Measurements from ENCODE around the gene SAP30.
A peak's percentile ranks its signal among the peaks of the same experiment; 100 is the strongest.

The SAP30 gene

DNA sequence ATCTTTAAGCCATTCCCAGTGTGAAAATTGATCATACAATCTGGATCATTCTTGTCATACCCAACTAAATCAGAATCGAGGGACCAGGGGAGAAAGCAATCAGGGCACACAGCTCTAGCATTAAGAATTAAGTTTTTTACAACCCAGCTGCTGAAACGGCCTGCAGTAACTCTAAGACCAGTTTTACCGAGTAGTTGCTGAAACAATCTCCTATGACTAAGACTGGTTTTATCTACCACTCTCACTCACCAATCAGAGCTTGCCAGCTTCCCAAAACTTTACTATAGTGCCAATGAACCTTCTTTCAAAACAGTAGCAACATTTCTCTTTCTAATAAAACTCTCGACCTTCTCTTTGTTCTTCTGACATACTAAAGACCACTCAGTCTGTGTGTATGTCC, 2.8 kb upstream of the SAP30 start:
- DNase-seq: no peak

DNA sequence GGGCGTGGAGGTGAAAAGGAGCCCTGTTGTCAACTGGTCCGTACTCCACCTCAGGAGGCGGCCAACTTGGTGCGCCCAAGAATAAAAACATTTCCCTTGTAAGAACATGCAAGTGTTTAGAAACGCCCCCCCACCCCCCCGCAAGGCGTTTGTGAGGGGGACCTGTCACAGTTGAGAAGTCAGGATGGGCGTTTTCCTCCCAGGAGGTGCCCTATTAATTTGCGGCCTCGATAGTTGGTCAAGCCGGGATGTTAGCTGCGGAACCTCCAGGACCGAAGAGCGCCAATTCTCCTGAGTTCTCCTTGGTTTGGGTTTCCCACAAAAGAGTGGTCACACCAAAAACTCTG, 651 bp upstream of the SAP30 start:
- DNase-seq: peak; percentile 60

DNA sequence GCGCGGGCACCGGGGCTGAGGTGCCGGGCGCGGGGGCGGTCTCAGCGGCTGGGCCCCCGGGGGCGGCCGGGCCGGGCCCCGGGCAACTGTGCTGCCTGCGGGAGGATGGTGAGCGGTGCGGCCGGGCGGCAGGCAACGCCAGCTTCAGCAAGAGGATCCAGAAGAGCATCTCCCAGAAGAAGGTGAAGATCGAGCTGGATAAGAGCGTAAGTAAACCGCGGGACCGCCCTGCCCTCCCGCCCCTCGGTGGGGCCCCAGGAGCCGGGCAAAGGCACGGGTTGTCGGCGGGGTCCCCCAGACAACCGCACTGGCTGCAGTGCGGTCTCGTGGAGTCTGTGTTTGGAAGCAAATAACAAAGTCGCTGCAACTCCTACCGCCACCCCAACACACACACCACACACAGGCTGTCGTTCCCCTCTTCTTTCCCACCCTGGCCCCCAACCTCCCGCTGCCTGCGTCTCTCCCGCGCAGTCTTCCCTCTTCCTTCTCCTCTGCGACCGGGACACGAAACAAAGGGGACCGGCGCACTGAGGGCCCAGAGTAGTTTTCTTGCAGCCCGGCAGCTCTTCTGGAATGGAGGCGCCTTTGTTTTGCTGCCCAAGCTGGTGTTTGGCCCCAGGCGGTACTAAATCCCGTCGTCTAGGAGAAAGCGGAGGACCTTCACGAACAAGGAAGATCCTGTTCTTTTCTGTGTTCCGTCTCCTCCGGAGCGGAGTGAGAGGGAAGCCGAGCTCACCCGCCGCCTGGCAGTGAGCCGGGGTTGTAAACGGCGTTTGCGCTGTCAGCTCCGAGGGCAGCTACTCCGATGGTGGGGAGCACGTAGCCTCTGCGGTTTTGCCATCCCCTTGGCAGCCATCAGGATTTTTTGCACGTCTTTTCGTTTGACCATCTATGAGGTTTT, 788 bp downstream of the SAP30 start:
- DNase-seq: peak; percentile 34

GRCh38 chr4:173374588-173374987, 3.8 kb downstream of the SAP30 start:
- DNase-seq: no peak

- DNase-seq: no peak
Measured at GRCh38 chr4:173379929-173380328, 9.2 kb downstream of the SAP30 start.

DNA sequence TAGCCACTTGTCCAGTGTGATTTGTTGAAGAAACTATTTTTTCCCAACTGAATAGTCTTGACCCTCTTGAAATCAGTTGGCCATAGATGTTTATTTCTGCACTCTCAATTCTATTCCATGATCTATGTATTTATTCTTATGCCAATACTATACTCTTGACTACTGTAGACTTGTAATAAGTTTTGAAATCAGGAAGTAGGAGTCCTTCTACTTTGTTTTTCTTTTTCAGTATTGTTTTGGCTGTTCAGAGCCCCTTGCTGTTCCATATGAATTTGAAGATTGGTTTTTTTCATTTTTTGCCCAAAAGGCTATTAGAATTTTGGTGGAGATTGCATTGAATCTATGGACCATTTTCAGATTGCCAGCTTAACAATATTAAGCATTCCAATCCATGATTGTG, 10.2 kb downstream of the SAP30 start:
- DNase-seq: no peak

GRCh38 chr4:173381610-173382009, 10.9 kb downstream of the SAP30 start:
- DNase-seq: no peak

GRCh38 chr4:173382349-173382748, 11.6 kb downstream of the SAP30 start:
- DNase-seq: no peak

GRCh38 chr4:173386751-173387150, 16.0 kb downstream of the SAP30 start:
- no peak for DNase-seq

- DNase-seq: no peak
Measured at GRCh38 chr4:173391701-173392100, 20.9 kb downstream of the SAP30 start.

DNA sequence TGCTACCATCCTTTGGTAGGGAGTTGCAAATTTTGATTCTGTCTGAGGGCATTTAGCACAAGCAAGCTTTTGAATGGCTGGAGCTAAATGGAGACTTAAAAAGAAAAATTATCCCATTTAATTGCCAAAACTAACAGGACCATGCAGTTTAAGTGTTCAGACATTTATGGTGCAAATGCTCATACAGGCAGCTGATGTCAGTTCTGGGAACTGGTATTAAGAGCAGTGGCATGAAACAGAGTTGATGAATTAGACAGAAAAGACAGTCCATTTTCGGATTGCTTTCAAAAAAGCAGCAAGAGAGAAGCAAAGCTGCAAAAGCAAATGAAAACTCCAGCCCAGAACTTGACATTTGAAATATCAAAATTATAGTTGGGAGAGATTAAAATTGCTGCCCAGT, 26.9 kb downstream of the SAP30 start:
- no peak for DNase-seq

GRCh38 chr4:173398220-173398619, 27.5 kb downstream of the SAP30 start:
- DNase-seq: no peak

DNA sequence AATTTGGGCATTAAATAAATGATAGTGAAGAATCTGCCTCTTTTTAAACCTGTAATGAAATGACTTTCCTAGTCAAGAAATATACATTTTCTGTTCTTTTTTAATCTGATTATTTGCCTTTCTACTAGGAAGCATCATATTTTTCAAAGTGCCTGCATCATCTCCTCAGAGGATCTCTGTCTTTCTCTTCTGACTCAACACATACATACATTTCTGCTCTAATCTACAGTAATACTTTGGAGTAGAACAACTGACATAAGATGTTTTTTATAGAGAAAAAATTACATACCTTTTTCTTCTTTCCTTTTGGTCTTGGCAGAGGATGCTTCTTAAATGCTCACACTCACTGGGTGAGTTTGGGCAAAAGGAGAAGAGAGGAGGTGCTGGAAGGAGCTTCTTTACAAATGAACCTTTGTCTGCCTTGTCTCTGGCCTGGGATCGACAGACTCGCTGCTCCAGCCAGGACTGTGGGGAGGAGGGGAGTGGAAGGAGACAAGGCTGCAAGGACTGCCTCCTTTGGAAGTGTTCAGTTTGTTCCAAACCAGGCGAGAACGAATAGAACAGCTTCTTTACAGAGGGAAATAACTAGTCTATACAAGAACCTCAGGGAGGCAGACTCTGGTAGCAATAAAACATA, 28.1 kb downstream of the SAP30 start, which contains the start of gene SCRG1:
Gene SCRG1, minus strand, starts transcription at position 338 of the 637 bp plus-strand sequence. CDS start 7,702 bp downstream, outside the sequence.
- DNase-seq: no peak

DNA sequence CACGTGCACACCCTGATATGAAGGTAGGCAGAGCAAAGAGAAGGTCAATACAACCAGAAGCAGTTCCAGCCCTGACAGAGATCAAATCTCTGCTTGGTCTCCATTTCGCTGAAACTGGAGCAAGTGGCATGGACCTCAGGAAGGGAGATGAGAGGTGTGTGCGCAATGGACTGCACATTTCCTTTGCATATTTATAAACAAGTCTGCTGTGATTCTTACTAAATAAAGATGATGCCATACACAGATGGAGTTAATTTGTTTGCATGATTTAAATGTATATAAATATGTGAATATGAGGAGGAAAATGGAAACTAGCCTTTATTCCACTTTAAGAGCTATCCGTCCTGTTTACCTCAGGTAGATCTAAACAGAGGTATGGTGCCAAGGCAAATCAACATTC, 30.3 kb downstream of the SAP30 start:
- no peak for DNase-seq

GRCh38 chr4:173403051-173403450, 32.3 kb downstream of the SAP30 start:
- no peak for DNase-seq

DNA sequence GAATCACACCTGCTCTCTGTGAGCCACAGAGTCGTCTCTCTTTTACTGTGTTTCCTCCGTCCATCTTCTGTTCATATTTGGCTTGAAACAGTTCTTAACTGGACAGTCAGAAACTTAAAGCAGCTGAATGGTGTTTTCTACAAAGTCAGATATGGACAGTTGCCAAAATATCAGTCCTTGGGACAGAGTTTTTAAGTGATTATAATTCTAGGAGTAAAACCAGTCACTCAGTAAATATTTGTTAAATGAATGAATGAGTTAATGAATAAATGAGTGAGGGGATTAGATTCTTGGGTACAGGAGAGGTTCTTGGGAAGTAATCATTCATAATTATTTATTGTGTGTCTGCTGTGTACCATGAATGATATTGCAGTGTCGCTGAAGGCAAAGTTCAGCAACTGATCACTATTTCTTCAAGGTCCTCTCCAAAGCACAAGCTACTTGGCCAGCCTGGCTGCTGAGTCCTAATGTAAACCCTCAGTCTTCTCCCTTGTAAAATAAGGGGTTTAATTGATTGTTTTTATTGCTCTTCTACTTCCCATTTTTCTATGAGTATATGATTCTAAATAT, 33.6 kb downstream of the SAP30 start:
- no peak for DNase-seq

- DNase-seq: no peak
Measured at GRCh38 chr4:173405840-173406606, 35.3 kb downstream of the SAP30 start.

DNA sequence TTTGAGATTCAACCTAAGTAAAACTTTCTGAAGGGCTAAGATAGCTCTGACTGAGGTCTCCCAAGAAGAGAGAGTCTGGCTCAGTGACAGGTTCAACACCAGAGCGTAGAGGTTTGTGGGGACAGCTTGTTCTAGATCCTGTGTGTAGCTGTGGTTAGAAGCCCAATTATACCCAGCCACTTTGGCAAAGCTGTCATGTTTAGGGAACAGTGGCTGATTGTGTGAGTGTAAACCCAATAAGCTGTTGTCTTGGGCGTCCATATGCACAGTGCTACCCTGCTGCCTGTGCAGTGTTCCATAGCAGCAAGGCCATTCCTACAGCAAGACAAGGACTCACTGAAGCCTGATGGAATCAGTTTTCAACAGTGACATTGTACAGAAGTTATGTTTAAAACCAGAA, 39.3 kb downstream of the SAP30 start:
- no peak for DNase-seq

DNA sequence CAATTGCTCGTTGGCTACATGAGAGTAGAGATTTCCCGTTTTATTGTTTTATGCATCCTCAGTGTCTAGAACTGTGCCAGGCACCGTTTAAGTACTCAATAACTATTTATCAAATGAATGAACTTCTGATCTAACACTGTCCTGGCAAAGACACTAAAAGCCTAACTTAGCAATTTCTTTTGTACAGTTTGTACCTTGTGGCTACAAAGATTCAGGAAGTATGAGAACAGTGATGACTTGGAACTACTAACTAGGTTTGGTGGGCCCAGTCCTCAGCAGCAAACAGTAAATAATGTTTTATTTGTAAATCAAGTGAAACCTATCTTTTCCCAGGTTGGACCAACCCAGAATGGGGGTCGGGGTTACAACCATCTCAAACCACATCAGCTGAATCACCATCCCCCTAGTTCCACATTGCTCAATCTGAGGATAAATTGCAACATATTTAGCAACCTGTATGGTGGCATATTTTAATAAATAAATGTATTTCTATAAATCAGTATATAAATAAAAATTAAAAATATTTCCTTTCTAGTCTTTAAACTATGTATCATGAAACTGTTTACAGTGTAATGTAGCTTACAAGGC, 40.4 kb downstream of the SAP30 start:
- DNase-seq: no peak

- DNase-seq: no peak
Measured at GRCh38 chr4:173413036-173413435, 42.3 kb downstream of the SAP30 start.

GRCh38 chr4:173414456-173414855, 43.7 kb downstream of the SAP30 start:
- DNase-seq: no peak

- DNase-seq: no peak
Measured at GRCh38 chr4:173415092-173415491, 44.3 kb downstream of the SAP30 start.

All from activated CD8-positive, alpha-beta memory T cell treated with anti-CD3 and anti-CD28 coated beads, Interleukin-2, amount 50 U/mL, for 4 hours (primary cell).